WTC11 (cell line): ENCODE measurements around the gene NACA. TPM values are rescaled to one million over a fixed set of nuclear protein-coding genes. Genes with fewer than 3 reads are reported as not detected.

Source experiments
- ATAC-seq: fragments of 200-7000 bp; cut with Tn5 transposase; 2 replicates; pipeline ENCODE4 v1.10.0; 2021; ENCODE audit warnings: mild to moderate bottlenecking, moderate library complexity
- CTCF ChIA-PET: fragments of 300-600 bp; sonication (Branson Sonifier 250); formaldehyde crosslinking; loops from one replicate; lab custom pipeline; 2021; ENCODE audit warnings: antibody characterized with exemption; lab: Charles Lee
- POLR2A ChIA-PET: fragments of 350-600 bp; sonication (Branson Sonifier 250); formaldehyde crosslinking; loops from one replicate; lab custom pipeline; 2021; ENCODE audit warnings: antibody characterized with exemption; lab: Charles Lee
- DNase-seq: peaks from one replicate; pipeline ENCODE4 v3.0.0; 2021; ENCODE audit warnings: low spot score
- H3K27ac Mint-ChIP-seq: 2 replicates; pipeline ENCODE4 v1.8.0; 2021; ENCODE audit warnings: mixed read lengths
- H3K27me3 Mint-ChIP-seq: 2 replicates; pipeline ENCODE4 v1.8.0; 2021; ENCODE audit warnings: low read depth, mild to moderate bottlenecking, moderate library complexity, mixed read lengths
- H3K36me3 Mint-ChIP-seq: 2 replicates; pipeline ENCODE4 v1.8.0; 2021; ENCODE audit warnings: mixed read lengths
- H3K4me1 Mint-ChIP-seq: 2 replicates; pipeline ENCODE4 v1.8.0; 2022; ENCODE audit warnings: mixed read lengths
- H3K4me3 Mint-ChIP-seq: 2 replicates; pipeline ENCODE4 v1.8.0; 2021; ENCODE audit warnings: mild to moderate bottlenecking, moderate library complexity, mixed read lengths
- H3K9me3 Mint-ChIP-seq: 2 replicates; pipeline ENCODE4 v1.8.0; 2021; ENCODE audit warnings: mixed read lengths
- ATF1 ChIP-seq: sonication (generic); formaldehyde crosslinking; IDR thresholded peaks from 2 replicates; pipeline ENCODE4 v1.8.1; 2023; ENCODE audit warnings: mild to moderate bottlenecking, moderate library complexity, missing genetic modification reagents
- CBFB ChIP-seq: sonication (generic); formaldehyde crosslinking; IDR thresholded peaks from 2 replicates; pipeline ENCODE4 v1.8.1; 2022; ENCODE audit warnings: mild to moderate bottlenecking, low read depth, missing genetic modification reagents
- EMX1 ChIP-seq: fragments of 250-450 bp; sonication (Bioruptor Pico); IDR thresholded peaks from 2 replicates; pipeline ENCODE4 v1.8.0; 2021; ENCODE audit warnings: mild to moderate bottlenecking
- GRHL2 ChIP-seq: fragments of 250-450 bp; sonication (Bioruptor Pico); IDR thresholded peaks from 2 replicates; pipeline ENCODE4 v1.8.0; 2022; ENCODE audit warnings: mild to moderate bottlenecking, moderate library complexity; ENCODE audit not compliant: insufficient replicate concordance, severe bottlenecking
- MYBL2 ChIP-seq: sonication (generic); formaldehyde crosslinking; IDR thresholded peaks from 2 replicates; pipeline ENCODE4 v1.8.1; 2023; ENCODE audit warnings: mild to moderate bottlenecking, moderate library complexity, missing genetic modification reagents
- NFYB ChIP-seq: sonication (generic); formaldehyde crosslinking; conservative IDR thresholded peaks from 2 replicates; pipeline ENCODE4 v1.8.0; 2022; ENCODE audit warnings: low read depth, missing genetic modification reagents
- PRRX2 ChIP-seq: fragments of 250-450 bp; sonication (Bioruptor Pico); IDR thresholded peaks from 2 replicates; pipeline ENCODE4 v1.8.0; 2021; ENCODE audit warnings: mild to moderate bottlenecking
- SOX15 ChIP-seq: fragments of 250-450 bp; sonication (Bioruptor Pico); IDR thresholded peaks from 2 replicates; pipeline ENCODE4 v1.9.0; 2021; ENCODE audit warnings: mild to moderate bottlenecking
- SP1 ChIP-seq: sonication (generic); formaldehyde crosslinking; conservative IDR thresholded peaks from 2 replicates; pipeline ENCODE4 v1.8.1; 2022; ENCODE audit warnings: missing genetic modification reagents
- ZBTB21 ChIP-seq: sonication (generic); formaldehyde crosslinking; IDR thresholded peaks from 2 replicates; pipeline ENCODE4 v1.8.1; 2023; ENCODE audit warnings: mild to moderate bottlenecking, missing genetic modification reagents, borderline replicate concordance
- ZNF416 ChIP-seq: fragments of 250-450 bp; sonication (Bioruptor Pico); IDR thresholded peaks from 2 replicates; pipeline ENCODE4 v1.9.0; 2021; ENCODE audit warnings: mild to moderate bottlenecking, inconsistent platforms
- total RNA-seq: library from RNA; stranded (reverse); gene quantifications from 3 replicates; pipeline ENCODE4 v1.2.3, GENCODE V29; 2021
- TF ChIP-seq, protein P1 (sequence below): sonication (generic); formaldehyde crosslinking; IDR thresholded peaks from 2 replicates; pipeline ENCODE4 v1.8.1; 2022; ENCODE audit warnings: mild to moderate bottlenecking, moderate library complexity, missing genetic modification reagents
- TF ChIP-seq, protein P2 (sequence below): sonication (generic); formaldehyde crosslinking; IDR thresholded peaks from 2 replicates; pipeline ENCODE4 v1.8.1; 2023; ENCODE audit warnings: mild to moderate bottlenecking, missing genetic modification reagents
- TF ChIP-seq, protein P3 (sequence below): fragments of 250-450 bp; sonication (Bioruptor Pico); IDR thresholded peaks from 2 replicates; pipeline ENCODE4 v1.8.0; 2021; ENCODE audit warnings: mild to moderate bottlenecking
- TF ChIP-seq, protein P4 (sequence below): sonication (generic); formaldehyde crosslinking; conservative IDR thresholded peaks from 2 replicates; pipeline ENCODE4 v1.8.1; 2023; ENCODE audit warnings: mild to moderate bottlenecking, low read depth, missing genetic modification reagents, moderate library complexity
- TF ChIP-seq, protein P5 (sequence below): fragments of 250-450 bp; sonication (Bioruptor Pico); conservative IDR thresholded peaks from 2 replicates; pipeline ENCODE4 v1.9.0; 2021; ENCODE audit warnings: mild to moderate bottlenecking
- TF ChIP-seq, protein P6 (sequence below): sonication (generic); formaldehyde crosslinking; IDR thresholded peaks from 2 replicates; pipeline ENCODE4 v1.8.0; 2023; ENCODE audit warnings: mild to moderate bottlenecking, missing genetic modification reagents
- TF ChIP-seq, protein P7 (sequence below): sonication (generic); formaldehyde crosslinking; conservative IDR thresholded peaks from 2 replicates; pipeline ENCODE4 v1.8.1; 2022; ENCODE audit warnings: mild to moderate bottlenecking, missing genetic modification reagents

NACA gene
- total RNA-seq, 1 experiment from 2014 or later = 987 TPM

DNA sequence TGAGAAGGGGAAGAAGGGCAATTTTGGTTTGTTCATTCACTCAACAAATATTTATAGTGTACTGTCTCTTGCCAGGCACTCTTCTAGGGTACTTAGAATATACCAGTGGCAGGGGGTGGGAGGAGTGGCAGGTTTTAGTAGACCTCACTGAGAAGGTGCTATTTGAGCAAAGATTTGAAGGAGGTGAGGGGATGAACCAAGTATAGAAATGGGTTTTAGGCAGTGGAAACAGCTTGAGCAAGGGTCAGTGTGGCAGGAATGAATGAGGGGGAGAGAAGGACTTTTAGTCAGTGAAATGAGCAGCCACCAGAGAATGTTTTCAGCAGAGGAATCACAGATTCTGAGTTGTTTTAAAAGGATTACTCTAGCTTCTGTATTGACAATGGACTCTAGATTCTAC lies 24.8 kb upstream of the NACA start:
- no peak for DNase-seq
- Mint-ChIP-seq H3K4me1 (peaks cover 17% of the 10 kb centered on the region), H3K4me3 (peak overlapping the region; percentile 51), H3K36me3 (peaks cover 50% of the 10 kb centered on the region), H3K9me3 (no peaks in the 10 kb centered on the region), H3K27me3 (peaks cover 2% of the 10 kb centered on the region; the same call in 1 of the 2 replicates), H3K27ac (peak overlapping the region; percentile 81)
- ATAC-seq = no peak
- TF ChIP-seq, protein P1, sequence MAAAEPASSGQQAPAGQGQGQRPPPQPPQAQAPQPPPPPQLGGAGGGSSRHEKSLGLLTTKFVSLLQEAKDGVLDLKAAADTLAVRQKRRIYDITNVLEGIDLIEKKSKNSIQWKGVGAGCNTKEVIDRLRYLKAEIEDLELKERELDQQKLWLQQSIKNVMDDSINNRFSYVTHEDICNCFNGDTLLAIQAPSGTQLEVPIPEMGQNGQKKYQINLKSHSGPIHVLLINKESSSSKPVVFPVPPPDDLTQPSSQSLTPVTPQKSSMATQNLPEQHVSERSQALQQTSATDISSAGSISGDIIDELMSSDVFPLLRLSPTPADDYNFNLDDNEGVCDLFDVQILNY (CRISPR knock-in tag) = no peak
- TF ChIP-seq NFYB (CRISPR knock-in tag) = no peak
- TF ChIP-seq ZNF416 (CRISPR knock-in tag) = no peak
- TF ChIP-seq ZBTB21 (CRISPR knock-in tag) = no peak
- no peak for TF ChIP-seq PRRX2 (CRISPR knock-in tag)
- no peak for TF ChIP-seq SP1 (CRISPR knock-in tag)
- TF ChIP-seq, protein P2, sequence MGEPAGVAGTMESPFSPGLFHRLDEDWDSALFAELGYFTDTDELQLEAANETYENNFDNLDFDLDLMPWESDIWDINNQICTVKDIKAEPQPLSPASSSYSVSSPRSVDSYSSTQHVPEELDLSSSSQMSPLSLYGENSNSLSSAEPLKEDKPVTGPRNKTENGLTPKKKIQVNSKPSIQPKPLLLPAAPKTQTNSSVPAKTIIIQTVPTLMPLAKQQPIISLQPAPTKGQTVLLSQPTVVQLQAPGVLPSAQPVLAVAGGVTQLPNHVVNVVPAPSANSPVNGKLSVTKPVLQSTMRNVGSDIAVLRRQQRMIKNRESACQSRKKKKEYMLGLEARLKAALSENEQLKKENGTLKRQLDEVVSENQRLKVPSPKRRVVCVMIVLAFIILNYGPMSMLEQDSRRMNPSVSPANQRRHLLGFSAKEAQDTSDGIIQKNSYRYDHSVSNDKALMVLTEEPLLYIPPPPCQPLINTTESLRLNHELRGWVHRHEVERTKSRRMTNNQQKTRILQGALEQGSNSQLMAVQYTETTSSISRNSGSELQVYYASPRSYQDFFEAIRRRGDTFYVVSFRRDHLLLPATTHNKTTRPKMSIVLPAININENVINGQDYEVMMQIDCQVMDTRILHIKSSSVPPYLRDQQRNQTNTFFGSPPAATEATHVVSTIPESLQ (CRISPR knock-in tag) = no peak
- TF ChIP-seq, protein P3, sequence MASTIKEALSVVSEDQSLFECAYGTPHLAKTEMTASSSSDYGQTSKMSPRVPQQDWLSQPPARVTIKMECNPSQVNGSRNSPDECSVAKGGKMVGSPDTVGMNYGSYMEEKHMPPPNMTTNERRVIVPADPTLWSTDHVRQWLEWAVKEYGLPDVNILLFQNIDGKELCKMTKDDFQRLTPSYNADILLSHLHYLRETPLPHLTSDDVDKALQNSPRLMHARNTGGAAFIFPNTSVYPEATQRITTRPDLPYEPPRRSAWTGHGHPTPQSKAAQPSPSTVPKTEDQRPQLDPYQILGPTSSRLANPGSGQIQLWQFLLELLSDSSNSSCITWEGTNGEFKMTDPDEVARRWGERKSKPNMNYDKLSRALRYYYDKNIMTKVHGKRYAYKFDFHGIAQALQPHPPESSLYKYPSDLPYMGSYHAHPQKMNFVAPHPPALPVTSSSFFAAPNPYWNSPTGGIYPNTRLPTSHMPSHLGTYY (CRISPR knock-in tag) = no peak
- no peak for TF ChIP-seq SOX15 (CRISPR knock-in tag)
- TF ChIP-seq, protein P4, sequence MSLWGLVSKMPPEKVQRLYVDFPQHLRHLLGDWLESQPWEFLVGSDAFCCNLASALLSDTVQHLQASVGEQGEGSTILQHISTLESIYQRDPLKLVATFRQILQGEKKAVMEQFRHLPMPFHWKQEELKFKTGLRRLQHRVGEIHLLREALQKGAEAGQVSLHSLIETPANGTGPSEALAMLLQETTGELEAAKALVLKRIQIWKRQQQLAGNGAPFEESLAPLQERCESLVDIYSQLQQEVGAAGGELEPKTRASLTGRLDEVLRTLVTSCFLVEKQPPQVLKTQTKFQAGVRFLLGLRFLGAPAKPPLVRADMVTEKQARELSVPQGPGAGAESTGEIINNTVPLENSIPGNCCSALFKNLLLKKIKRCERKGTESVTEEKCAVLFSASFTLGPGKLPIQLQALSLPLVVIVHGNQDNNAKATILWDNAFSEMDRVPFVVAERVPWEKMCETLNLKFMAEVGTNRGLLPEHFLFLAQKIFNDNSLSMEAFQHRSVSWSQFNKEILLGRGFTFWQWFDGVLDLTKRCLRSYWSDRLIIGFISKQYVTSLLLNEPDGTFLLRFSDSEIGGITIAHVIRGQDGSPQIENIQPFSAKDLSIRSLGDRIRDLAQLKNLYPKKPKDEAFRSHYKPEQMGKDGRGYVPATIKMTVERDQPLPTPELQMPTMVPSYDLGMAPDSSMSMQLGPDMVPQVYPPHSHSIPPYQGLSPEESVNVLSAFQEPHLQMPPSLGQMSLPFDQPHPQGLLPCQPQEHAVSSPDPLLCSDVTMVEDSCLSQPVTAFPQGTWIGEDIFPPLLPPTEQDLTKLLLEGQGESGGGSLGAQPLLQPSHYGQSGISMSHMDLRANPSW (CRISPR knock-in tag) = no peak
- TF ChIP-seq, protein P5, sequence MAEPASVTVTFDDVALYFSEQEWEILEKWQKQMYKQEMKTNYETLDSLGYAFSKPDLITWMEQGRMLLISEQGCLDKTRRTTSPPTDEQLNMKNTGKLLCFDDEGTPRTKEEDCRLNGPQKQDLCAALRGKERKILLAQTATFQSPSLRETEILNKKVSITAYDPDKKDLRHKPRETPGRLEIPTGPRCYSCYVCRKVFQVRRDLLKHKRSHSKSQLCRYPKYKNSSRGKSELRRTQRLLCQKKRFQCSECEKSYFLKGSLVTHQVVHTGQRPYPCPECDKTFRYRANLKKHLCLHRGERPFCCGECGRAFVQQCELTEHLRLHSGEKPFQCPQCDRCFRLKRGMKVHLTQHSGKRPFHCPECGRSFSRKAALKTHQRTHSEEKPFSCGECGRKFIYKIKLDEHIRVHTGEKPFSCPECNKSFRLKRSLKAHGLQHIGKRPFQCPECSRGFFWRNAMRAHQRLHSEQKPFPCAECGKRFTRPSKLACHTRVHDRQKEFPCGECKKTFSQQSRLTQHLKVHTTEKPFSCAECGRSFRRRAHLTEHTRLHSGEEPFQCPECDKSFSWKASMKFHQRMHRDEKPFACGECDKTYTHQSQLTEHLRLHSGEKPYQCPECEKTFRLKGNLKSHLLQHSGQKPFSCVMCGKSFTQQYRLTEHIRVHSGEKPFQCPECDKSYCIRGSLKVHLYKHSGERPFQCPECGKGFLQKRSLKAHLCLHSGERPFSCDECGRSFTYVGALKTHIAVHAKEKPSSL = no peak
- no peak for TF ChIP-seq GRHL2 (CRISPR knock-in tag)
- TF ChIP-seq ATF1 = no peak
- TF ChIP-seq, protein P6, sequence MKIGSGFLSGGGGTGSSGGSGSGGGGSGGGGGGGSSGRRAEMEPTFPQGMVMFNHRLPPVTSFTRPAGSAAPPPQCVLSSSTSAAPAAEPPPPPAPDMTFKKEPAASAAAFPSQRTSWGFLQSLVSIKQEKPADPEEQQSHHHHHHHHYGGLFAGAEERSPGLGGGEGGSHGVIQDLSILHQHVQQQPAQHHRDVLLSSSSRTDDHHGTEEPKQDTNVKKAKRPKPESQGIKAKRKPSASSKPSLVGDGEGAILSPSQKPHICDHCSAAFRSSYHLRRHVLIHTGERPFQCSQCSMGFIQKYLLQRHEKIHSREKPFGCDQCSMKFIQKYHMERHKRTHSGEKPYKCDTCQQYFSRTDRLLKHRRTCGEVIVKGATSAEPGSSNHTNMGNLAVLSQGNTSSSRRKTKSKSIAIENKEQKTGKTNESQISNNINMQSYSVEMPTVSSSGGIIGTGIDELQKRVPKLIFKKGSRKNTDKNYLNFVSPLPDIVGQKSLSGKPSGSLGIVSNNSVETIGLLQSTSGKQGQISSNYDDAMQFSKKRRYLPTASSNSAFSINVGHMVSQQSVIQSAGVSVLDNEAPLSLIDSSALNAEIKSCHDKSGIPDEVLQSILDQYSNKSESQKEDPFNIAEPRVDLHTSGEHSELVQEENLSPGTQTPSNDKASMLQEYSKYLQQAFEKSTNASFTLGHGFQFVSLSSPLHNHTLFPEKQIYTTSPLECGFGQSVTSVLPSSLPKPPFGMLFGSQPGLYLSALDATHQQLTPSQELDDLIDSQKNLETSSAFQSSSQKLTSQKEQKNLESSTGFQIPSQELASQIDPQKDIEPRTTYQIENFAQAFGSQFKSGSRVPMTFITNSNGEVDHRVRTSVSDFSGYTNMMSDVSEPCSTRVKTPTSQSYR (CRISPR knock-in tag) = no peak
- TF ChIP-seq EMX1 (CRISPR knock-in tag) = no peak
- TF ChIP-seq, protein P7, sequence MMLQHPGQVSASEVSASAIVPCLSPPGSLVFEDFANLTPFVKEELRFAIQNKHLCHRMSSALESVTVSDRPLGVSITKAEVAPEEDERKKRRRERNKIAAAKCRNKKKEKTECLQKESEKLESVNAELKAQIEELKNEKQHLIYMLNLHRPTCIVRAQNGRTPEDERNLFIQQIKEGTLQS (CRISPR knock-in tag) = no peak
- TF ChIP-seq MYBL2 (CRISPR knock-in tag) = no peak
- no peak for TF ChIP-seq CBFB (CRISPR knock-in tag)
- ChIA-PET CTCF (no interaction called here), POLR2A (no interaction called here)
